DMS 273 (cell line): ENCODE data around the gene CTSE.

Experiments used
- DNase-seq: peaks from one replicate; lab custom pipeline; 2025; ENCODE audit not compliant: unreplicated experiment; lab: John Stamatoyannopoulos, UW

Gene CTSE

DNA sequence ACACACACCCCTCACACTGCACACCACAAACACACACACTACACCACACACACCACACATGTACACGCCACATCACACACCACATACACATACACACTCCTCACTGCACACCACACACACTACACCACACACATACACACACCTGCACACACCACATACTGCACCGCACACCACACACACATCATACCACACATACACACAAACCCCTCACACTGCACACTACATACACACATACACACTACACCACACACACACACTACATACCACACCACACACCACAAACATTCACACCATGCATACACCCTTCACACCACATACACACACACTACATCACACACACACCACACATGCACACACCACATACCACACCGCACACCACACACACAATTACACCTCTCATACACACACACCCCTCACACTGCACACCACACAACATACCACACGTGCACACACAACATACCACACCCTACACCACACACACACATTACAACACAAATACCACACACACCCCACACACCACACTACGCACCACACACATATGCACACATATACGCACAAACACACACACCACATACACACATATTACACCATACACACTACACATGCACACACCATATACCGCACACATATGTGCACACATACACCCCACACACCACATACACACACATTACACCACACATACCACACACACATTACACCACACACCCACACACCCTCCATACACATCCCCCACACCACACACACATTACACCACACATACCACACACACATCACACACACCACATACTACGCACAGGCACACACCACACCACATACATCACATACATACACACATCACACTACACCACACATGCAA lies 50.1 kb downstream of the CTSE start:
- no peak for DNase-seq

DNA sequence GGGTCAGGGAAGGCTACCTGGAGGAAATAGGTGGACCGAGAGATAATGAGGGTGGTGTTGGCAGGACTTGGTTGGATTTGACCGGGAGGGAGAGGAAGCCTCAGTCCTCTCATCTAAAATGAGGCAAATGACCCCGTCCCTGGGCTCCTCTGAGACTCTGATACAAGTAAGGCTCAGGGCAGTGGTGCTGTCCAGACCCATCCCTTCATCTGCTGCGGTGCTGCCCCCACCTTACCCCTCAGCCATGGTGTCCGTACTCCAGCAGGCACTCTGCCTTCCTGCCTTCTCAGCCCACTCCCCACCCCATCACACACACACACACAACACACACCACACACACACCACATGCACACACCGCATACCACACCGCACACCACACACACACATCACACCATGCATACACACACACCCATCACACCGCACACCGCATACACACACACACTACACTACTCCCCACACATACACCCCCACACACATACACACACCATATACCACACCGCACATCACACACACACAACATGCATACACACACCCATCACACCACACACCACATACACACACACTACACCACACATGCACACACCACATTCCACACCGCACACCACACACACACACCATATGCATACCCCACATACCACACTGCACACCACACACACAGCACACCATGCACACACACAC lies 51.1 kb downstream of the CTSE start:
- DNase-seq, result no peak

DNA sequence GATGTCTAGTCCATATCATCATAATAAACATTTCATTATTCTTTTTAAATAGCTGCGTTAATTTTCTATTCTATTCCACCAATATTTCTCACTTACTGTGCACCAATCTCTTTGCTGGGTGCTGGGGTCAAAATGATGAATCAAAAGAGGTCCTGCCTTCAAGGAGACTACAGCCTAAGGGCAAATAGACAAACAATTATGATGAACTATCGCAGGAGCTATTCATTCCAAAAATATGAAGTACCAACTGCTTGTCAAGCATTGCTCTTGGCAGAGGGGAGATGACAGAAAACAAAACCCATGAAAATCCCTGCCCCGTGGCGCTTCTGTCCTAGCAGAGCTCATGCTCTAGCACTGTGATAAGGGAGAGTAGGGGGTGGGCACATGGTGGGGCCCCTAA lies 51.6 kb downstream of the CTSE start:
- no peak for DNase-seq

DNA sequence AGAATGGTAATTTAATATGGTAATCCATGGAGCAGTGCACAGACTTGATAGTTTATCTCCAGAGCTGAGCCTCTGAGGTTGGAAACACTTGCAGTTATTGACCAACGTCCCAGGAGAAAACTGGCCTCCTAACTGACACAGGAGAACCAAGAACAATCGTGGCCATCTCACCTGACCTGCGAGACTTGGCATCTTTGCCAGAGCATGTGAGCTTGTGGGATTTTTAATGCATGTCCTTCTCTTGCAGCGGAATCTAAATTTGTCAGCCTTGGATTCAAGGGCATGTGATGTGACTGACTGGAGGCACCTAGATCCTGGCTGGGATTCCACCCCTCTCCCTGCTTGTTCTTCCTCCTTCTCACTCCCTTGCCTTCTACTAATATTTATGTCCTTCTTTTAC lies 52.6 kb downstream of the CTSE start:
- DNase-seq, result no peak

- no peak for DNase-seq
Measured at GRCh38 chr1:205970486-205970885, 53.2 kb downstream of the CTSE start.

DNA sequence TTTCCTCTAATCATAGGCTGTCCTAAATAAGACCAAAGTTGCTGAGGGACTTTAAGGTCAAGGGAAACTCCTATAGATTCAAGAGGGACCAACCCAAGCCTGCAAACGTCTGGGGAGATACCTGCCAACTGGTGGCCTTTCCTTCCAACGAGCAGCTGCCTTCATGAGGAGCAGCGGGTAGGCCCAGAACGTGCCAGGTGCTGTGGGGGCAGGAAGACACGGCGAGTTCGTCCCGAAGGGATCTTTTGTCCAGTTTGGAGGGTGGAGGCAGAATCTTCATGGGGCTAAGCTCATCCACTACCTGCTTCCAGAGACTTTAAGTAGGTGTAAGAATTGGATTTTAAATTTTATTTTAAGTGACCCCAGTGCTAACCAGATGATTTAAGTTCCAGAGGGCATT lies 54.5 kb downstream of the CTSE start:
- no peak for DNase-seq

- DNase-seq, result peak; percentile 13
Measured at GRCh38 chr1:205967554-205968335, 56.0 kb downstream of the CTSE start.

- no peak for DNase-seq
Measured at GRCh38 chr1:205965036-205965884, 58.4 kb downstream of the CTSE start.

DNA sequence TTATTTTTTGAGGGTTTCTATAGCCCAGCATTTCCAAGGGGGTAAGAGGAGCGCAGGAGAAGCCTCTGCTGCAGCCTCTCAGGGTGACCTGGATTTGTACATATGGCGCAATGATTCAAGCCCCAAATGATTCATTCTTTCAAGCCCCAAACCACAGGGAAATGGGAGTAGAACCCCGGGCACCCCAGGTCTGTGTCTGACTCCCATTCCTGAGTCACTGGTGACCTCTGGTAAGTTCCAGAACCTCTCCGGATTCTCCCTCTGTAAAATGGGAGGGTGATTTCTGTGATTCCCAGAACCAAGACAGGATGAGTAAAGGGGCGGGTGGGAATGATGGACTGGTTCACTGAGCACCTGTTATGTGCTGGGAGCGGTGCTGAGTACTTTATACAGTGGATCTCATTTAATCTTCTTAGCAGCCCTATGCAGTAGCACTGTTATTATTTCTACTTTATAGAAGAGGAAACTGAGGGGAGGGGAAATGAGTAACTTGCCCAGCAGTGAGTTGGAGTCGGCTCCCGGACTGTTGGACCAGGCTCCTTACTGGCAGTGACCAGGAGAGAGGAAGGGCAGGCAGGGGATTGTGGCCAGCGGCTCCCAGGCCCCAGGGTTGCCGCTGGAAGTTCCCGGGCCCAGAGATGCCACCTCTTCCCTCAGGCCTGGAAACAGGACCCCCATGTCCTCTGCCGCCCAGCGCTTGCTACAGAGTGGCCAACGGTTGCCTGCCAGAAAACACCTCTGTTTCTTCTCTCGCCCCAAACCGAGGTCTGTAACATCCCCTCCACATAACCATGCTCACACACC lies 60.1 kb downstream of the CTSE start:
- no peak for DNase-seq

- no peak for DNase-seq
Measured at GRCh38 chr1:205962821-205963221, 60.9 kb downstream of the CTSE start.

GRCh38 chr1:205961991-205962820 lies 61.5 kb downstream of the CTSE start:
- DNase-seq, result peak; percentile 51

GRCh38 chr1:205961405-205961804 lies 62.3 kb downstream of the CTSE start:
- no peak for DNase-seq

DNA sequence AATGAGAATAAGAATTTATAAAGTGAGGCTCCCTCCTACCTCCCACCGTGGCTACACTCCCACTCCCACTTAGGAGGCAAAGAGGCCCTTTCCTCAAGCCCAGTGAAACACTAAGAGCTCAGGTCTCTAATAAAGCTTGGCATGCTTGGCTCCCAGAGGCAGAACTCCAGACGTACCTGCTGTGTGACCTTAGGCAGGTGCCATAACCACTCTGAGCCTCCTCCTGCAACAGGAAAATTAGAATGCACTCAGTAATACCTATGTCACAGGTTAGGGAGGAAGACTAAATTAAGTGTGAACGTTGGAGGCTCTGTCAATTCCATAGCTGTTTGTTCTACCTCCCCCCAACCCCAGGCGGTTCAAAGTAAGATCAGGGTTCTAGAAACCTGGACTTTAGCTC lies 63.9 kb downstream of the CTSE start:
- DNase-seq, result no peak
